Cardiac septum (tissue), 1 donor: Measurements from ENCODE around the gene CRACR2B. TPM values are rescaled to one million over a fixed set of nuclear protein-coding genes. Genes with fewer than 3 reads are reported as not detected.

Experiments
- DNase-seq: peaks from one replicate; pipeline ENCODE4 v3.0.0-alpha.2; 2020; ENCODE audit warnings: low spot score
- intact Hi-C: fragments of 100-400 bp; cut with DNase I; formaldehyde crosslinking; loops from one replicate; pipeline ENCODE4 v1.14.0; 2022
- total RNA-seq: library from RNA; stranded (reverse); fragmentation: NEBNext Ultra II Directional; extraction: Animal tissue kit (Norgen Biotek cat#: 25700); gene quantifications from one replicate; pipeline ENCODE4 v1.2.1, GENCODE V29; 2021
- donor health status: DM: no; HTN: no; CAD: no.

The CRACR2B gene
- total RNA-seq, 1 donor from 2014 or later = 12.2 TPM

DNA sequence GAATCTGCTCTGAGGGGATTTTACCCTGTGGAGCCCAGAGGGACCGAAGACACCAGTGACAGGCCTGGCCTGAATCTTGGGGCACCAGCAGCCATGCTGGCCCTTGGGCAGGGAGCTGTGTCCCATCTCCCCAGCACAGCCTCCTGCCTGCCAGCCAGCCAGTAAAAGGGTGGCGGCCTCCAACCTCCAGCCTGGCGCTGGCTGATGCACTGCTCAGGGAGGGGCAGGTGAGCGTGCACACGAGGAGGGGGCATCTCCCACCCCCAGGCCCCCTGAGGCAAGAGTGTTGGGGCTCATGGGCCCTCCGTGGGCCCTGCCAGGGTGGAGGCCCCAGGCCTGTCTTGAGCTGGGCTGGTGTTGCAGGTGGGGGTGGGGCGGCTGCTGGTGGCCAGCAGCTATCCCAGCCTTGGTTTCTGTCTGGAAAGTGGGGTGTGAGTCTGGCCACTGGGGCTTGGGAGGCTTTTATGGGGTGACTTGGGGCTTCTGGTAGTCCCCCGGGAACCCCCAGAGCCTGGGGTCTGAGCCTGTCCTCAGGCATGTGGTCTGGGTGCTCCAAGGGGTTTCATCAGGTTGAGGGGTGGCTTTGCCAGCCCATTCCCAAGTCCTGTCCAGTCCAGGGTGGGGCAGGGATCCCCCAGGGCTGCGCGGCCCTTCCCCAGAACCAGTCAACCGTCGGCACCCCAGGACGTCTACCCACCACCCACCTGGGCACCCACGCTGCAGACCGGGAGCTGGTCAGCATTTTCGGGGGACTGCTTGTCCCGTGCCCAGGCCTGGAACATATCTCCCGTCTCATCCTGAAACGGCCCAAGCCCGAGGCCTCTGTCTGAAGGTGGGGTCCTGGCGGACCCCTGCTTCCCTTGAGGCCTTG, 32.8 kb downstream of the CRACR2B start:
- DNase-seq = no peak
- intact Hi-C loops = no loop called here

DNA sequence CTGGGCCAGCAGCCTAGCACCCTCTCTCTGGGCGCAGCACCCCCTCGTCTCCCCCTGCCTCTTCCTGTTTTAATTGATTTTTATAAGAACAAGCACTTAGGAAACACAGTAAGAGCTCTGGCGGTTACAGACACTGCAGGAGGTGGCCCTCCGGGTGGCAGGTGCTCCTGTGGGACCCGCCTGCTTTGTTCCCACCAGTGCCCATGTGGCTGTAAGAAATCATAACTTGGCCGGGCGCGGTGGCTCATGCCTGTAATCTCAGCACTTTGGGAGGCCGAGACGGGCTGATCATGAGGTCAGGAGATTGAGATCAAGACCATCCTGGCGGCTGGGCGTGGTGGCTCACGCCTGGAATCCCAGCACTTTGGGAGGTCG, 33.4 kb downstream of the CRACR2B start:
- intact Hi-C loops = no loop called here
- no peak for DNase-seq

DNA sequence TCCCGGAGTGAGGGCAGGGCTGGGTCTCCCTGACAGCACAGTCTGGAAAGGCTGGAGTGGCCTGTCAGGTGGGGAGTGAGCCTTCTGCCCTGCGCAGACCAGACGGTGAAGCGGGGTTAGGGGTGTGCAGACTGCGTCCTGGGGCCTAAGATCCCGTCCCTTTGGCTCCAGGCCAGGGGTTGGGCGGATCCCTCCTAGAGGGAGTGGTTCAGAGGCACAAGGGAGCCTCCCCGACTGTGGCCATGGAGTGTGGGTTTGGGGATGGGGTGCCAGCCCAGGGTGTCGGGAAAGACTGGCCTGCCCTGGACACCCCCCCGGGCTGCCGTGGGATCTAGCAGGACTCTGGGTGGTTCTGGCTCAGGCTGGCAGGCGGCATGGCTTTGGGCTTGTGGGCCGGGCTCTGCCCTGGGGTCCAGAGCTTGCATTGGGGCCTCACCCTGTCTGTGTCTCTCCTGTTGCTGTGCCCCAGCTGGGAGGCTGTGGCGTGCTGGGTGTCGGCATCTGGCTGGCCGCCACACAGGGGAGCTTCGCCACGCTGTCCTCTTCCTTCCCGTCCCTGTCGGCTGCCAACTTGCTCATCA, 34.5 kb downstream of the CRACR2B start:
- no peak for DNase-seq
- intact Hi-C loops = no loop called here

DNA sequence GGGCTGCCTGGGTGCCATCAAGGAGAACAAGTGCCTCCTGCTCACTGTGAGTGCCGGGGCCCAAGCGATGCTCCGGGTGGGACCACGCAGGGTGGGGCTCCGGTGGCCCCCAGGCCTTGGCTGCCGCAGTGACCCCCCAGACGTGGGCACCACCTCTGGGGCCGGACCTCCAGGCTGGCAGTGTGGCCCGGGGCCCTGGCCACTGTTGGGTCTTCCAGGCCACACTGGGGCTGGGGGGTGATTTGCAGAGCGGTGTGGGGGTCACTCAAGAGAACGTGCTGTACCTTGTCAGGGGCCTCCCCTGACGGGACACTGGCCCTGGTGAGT, 34.9 kb downstream of the CRACR2B start:
- no peak for DNase-seq
- intact Hi-C loops = no loop called here

DNA sequence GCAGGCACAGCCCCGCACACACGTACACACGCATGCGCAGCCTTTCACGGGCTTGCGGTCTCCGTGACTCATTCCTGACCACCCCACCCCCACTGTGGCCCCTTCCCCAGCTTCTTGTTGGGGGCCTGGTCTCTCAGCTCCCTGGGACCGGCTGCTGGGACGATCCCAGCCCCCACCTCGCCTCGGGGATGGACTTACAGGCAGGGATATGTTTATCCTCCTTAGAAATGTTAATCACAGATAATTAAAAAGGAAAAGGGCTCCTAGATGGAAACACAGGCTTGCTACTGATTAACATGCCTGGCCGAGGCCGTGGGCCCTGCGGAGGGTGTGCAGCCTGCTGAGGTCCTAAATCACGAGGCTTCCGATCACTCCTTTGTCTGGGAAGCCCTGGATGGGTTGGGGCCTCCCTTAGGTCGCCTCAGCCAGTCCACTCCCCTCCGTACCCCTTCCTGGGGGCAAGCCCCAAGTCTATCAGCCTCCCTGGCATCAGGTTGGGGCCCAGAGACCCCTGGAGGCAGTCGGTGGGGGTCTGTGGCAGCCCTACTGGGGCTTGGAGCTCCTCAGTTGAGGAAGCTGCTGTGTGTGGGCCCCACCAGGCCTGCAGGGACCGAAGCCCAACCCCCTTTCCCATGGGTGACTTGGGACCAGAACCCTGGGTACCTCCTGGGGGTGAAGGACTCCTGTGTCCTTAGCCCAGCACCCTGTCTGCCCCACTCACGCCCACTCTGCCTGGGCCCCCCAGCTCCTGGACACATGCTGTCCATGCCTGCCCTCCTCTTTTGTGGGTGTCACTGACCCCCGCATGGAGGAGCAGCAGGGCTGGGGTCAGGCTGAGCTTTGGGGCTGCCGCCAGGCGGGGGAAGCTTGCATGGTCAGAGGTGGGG, 35.5 kb downstream of the CRACR2B start:
- intact Hi-C loops = no loop called here
- no peak for DNase-seq

DNA sequence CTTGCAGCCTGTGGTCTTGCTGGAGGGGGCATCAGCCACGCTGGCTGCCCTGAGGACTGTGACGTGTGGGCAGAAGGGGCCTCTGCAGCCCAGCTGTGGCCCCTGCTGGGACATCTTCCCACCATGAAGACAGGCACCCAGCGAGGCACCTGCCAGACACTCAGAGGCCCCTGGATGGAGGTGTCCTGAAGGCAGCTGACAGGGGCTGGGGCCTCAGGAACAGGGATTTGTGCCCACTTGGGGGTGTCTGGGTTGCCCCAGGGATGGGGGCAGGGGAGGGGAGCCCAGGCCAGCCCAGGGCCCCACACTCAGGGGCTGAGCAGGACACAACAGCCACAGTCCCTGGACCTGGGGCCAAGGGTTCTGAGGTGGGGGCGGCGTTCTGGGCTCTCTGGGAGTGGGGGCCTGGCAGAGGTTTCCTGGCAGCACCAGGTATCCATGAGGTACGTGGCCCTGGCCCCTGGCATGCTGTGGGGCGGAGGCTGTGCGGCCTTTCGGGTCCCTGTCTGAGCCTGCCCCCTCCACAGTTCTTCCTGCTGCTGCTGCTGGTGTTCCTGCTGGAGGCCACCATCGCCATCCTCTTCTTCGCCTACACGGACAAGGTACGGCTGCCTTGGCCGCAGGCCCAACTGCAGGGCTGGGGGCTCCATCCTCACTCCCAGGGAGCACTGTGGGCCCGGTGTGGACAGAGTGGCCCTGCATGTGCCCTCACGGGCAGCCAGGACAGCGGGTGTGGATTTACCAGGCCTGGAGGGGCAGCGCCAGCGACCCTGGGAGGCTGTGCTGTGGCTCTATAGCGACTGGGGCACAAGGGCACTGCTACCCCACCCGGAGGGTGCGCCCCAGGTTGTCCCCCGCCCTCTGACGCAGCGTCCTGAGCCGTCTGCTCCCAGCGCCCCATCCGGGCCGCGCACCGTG, 36.5 kb downstream of the CRACR2B start:
- intact Hi-C loops = no loop called here
- DNase-seq = no peak

DNA sequence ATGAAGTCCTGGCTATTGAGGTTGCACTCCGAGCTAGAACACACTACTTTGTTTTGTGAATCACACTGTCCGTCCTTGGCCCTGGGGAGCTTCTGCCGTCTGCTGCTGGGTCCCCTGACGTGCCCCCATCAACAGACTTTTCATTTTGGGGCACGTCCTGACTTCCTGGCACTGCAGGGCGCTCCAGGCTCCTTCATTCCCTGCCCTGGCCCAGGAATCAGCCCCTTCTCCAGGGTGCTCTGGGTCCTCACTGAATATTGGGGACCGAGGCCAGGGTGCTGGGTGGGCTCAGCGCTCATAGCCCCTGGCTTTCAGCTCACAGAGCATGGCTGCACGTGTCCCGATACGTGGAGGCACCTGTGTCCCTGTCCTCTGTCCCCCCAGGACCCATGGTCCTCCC, 37.2 kb downstream of the CRACR2B start:
- intact Hi-C loops = no loop called here
- no peak for DNase-seq

DNA sequence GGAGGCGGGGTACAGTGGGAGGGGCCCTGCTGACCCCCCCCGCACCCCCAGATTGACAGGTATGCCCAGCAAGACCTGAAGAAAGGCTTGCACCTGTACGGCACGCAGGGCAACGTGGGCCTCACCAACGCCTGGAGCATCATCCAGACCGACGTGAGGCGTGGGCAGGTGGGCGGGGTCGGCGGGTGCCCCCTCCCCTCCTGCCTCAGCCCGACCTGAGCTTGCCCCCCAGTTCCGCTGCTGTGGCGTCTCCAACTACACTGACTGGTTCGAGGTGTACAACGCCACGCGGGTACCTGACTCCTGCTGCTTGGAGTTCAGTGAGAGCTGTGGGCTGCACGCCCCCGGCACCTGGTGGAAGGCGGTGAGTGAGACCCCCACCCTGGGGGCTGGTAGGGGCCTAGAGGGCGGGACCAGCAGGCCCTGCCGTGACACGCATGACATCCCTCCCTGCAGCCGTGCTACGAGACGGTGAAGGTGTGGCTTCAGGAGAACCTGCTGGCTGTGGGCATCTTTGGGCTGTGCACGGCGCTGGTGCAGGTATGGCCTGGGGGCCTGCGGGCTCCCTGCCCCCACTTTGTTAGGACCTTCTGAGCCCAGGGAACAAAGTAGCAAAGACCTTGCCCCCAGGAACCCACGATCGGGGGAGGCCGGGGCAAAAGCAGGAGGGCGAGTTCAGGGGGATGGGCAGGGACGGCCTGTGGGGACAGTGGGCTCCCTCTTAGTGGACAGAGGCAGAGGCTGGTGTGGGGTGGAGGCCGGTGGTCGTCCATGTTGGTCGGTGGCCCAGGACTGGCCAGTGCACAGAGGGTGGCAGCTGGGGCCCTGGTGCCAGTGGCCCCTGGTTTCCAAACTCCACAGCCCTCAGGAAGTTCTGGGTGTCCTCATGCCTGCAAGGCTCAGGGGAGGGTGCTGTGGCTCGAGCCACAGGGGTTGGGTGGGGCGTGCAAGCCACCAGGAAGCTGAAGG, 38.0 kb downstream of the CRACR2B start:
- no peak for DNase-seq
- intact Hi-C loops = no loop called here

DNA sequence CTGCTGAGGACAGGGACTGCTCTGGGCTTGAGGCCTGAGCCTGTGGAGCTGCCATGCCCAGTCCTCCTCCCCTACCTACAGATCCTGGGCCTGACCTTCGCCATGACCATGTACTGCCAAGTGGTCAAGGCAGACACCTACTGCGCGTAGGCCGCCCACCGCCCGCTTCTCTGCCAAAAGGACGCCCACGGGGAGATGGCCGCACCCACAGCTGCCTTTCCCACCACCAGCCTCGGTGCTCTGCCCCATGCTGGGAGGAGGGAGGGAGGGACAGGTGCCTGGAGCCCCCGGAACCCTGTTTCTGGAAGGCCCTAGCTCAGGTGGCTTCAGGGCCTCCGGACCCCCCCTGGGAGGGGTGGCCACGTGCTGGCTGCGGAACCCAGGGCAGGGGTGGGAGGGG, 38.8 kb downstream of the CRACR2B start:
- intact Hi-C loops = no loop called here
- DNase-seq = no peak

DNA sequence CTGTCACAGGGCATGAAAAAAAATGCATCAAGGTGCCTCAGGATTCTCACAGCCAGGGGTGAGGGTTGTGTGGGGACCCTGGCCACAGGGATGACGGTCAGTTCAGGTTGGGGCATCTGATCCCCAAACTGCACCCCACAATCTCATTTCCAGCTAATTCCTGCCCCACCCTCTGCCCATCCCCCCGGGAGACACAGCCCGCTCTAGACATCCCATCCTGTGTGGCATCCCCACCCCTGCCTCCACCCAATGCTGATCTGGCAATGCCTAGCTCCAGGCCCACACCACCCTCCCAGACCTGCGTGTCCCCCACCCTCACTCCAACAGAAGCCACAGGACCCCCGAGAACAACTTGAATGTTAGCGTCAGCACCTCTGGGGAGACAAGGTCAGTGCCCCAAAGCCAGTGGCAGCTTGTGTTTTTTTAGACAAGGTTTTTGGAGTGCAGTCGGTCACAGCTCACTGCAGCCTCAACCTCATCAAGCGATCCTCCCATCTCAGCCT, 40.2 kb downstream of the CRACR2B start:
- intact Hi-C loops = no loop called here

DNA sequence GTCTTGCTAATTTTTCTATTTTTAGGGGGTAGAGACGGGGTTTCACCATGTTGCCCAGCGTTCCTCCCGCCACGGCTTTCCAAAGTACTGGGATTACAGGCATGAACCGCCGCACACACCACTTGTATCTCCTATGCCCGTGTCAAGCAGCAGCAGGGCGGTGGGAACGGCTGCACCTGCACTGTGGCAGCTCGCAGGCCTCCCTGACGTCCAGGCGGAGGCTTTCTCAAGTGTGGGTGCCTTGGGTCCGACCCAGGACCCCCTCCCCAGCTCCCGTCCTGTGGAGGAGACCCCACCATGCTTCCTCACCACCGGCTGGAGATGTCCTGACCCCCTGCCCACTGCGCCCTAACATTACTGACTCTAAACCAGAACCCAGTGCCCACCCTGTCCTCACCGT, 40.7 kb downstream of the CRACR2B start:
- intact Hi-C loops = no loop called here
- DNase-seq = no peak

More for the DNA sequence above, 40.2 kb downstream of the CRACR2B start:
- no peak for DNase-seq

DNA sequence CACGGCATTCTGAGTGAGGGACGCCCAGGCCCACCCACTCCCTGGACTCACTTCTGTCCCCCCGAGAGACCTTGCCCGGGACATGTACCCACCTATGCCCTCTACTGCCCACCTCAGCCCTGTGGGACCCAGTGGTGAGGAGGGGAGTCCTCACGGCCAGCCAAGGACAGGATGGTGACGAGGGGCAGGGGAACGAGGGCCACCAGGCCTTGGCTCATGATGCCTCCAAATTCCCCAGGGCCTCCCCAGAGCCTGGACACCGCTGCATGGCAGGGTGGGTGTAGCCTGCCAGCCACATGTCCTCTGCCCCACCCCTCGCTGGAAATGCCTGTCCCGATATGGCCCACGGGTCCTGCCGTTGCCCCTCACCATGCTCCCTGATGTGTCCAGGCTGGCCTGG, 41.1 kb downstream of the CRACR2B start:
- no peak for DNase-seq
- intact Hi-C loops = no loop called here

DNA sequence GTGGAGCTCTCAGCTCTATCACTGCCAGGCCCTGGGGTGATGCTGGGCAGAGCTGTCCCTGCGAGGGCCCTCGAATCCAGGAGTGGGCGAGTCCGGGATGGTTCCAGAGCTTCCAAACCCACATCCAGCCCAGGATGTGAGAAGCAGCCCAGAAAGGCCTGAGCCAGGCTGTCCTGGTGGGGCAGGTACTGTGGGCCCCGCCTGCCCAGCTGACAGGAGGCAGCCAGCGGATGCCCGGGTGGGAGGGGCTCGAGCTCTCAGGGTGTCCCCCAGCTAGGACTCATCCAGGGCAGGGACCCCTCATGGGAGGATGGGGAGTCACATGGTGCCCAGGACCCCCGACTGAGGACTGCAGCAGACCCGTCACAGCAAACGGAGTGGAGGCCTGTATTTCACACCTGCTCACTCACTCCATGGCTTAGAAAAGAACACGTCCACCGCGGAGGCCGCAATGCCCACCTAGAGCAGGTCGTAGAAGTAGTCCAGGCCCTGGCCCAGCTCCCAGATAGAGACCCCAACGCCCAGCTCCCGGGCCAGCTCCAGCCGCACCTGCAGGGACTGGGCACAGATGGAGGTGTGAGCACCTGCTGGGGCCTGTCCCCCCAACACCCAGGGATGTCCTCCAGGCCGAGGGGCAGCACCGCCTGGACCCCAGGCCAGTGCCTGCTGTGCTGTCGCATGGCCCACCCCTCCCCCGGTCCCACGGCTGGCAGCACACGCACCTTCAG, 41.8 kb downstream of the CRACR2B start:
- no peak for DNase-seq
- intact Hi-C loops = no loop called here

DNA sequence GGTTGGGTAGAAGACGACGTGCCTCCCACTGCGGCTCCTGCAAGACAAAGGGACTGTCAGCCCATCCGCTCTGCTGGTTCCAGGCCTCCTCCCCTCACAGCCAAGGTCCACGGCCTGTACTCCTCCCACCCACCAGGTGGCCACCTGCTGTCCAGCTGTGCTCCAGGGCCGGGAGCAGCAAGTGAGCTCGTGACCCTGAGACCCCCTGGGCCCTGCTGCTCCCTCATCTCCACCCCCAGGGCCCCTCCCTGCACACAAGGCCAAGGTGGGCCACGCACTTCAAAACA, 42.4 kb downstream of the CRACR2B start:
- intact Hi-C loops = no loop called here
- no peak for DNase-seq

DNA sequence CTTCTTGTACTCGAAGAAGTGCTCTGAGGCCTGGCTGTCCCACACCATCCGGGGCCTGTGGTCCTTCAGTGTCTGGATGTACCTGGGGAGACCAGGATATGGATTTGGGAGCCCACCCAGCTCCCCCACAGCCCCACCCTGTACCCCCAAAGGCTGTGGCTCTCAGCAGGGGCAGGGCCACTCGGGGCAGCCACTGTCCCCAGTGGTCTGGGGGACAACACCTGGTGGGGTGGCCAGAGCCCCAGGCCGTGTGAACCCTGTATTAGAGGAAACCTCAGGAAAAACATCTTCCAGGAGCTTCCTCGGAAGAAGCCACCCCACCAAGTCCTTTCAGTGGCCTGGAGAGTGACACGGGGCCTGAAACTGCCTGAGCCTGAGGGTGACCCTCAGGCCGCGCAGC, 42.7 kb downstream of the CRACR2B start:
- intact Hi-C loops = no loop called here
- DNase-seq = no peak

DNA sequence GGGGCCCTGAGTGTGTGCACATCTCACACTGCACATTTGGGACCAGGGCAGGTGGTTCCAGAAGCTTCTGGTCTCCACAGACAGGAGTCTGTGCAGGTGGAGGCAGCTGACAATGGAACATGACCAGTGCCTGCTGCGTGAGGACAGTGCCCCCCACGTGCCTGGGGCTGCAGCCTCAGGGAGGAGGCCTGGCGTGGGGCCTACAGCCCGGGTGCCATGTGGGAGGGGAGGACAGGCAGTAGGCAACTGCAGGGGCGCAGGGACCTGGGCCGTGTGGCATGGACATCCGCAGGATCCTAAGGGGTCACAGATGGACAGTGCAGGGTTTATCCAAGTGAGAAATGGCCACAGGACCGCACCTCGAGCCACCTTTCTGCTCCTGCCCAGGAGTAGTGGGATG, 43.8 kb downstream of the CRACR2B start:
- intact Hi-C loops = no loop called here
- no peak for DNase-seq

DNA sequence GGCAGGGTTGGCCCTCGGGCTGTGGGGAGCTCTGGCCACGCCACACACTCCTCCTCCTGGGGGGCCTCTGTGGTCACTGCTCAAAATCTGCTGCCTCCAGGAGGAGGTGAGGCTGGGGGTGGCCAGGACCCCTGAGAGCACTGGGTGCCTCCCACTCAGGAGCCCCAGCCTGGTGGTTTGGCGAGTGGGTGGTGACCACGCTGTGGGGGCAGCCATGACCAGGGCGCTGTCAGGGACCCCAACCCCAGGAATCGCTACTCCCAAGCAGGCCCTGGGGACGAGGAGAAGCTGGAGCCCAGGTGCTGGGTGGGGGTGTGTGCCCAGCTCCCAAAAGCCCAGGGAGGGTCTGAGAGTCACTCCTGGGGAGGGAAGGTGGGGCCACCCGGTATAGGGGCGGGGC, 45.1 kb downstream of the CRACR2B start:
- DNase-seq = no peak
- intact Hi-C loops = no loop called here

DNA sequence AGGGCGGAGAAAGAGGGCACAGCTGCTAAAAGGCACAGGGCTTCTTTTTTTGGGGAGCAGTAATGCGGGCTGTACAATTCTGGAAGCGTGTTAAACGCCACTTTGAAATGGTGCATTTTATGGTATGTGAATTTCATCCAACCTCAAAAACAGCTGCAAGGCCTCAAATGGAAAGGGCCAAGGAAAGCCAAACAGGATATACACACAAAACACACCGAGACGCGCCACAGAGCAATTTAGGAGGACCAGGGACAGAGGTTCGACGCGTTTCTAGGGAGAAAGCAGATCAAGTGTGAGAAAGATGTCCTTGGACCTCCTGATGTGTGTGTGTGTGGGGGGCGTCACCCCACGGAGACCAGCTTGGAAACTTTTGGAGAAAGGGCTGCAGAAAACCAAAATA, 46.0 kb downstream of the CRACR2B start:
- intact Hi-C loops = no loop called here
- no peak for DNase-seq
